SJCRH30 (cell line): Measurements from ENCODE around the gene ZNF384. TPM values are rescaled to one million over a fixed set of nuclear protein-coding genes. Genes with fewer than 3 reads are reported as not detected.
A peak's percentile ranks its signal among the peaks of the same experiment; 100 is the strongest.

ENCODE experiments used
- DNase-seq, 2 experiments: peaks; one replicate each; pipeline ENCODE4 v3.0.0-alpha.2; 2015 to 2020
- H3K27ac ChIP-seq: fragments of 250-450 bp; sonication (Bioruptor Pico); 2 replicates; pipeline ENCODE4 v1.5.1; 2020; ENCODE audit warnings: mild to moderate bottlenecking, moderate library complexity
- H3K27me3 ChIP-seq: fragments of 250-450 bp; sonication (Bioruptor Pico); 2 replicates; pipeline ENCODE4 v1.5.1; 2020; ENCODE audit warnings: mild to moderate bottlenecking, moderate library complexity
- H3K36me3 ChIP-seq: fragments of 250-450 bp; sonication (Bioruptor Pico); 2 replicates; pipeline ENCODE4 v1.5.1; 2020; ENCODE audit warnings: mild to moderate bottlenecking, moderate library complexity
- H3K4me1 ChIP-seq: fragments of 250-450 bp; sonication (Bioruptor Pico); 2 replicates; pipeline ENCODE4 v1.5.1; 2020; ENCODE audit warnings: mild to moderate bottlenecking, moderate library complexity
- H3K4me3 ChIP-seq: fragments of 250-450 bp; sonication (Bioruptor Pico); 2 replicates; pipeline ENCODE4 v1.5.1; 2020; ENCODE audit warnings: mild to moderate bottlenecking, moderate library complexity
- H3K9me3 ChIP-seq: fragments of 250-450 bp; sonication (Bioruptor Pico); replicated peaks from 2 replicates; pipeline ENCODE4 v1.5.1; 2020; ENCODE audit warnings: mild to moderate bottlenecking, moderate library complexity
- total RNA-seq: library from RNA; depleted of rRNA; stranded (reverse); fragments of >200 nt; shearing (Covaris generic); gene quantifications from 2 replicates; pipeline ENCODE4 v1.2.3, GENCODE V29; 2014; rRNA removed

ZNF384 gene
- total RNA-seq, 1 experiment from 2014 or later = 46.5 TPM

GRCh38 chr12:6632026-6632983 is 56.9 kb downstream of the ZNF384 start:
- Histone ChIP-seq H3K4me3 (no peak overlapping the region), H3K27me3 (no peaks in the 10 kb centered on the region), H3K27ac (no peak overlapping the region), H3K4me1 (no peaks in the 10 kb centered on the region; the same call in 1 of the 2 replicates), H3K36me3 (no peaks in the 10 kb centered on the region), H3K9me3 (no peaks in the 10 kb centered on the region)
- peak; percentile 19 to 34 for DNase-seq

GRCh38 chr12:6631549-6631961 is 57.6 kb downstream of the ZNF384 start:
- Histone ChIP-seq H3K27me3 (no peaks in the 10 kb centered on the region), H3K4me3 (no peak overlapping the region), H3K36me3 (no peaks in the 10 kb centered on the region), H3K27ac (no peak overlapping the region), H3K4me1 (no peaks in the 10 kb centered on the region; the same call in 1 of the 2 replicates), H3K9me3 (no peaks in the 10 kb centered on the region)
- no peak for DNase-seq

GRCh38 chr12:6630736-6631135 is 58.4 kb downstream of the ZNF384 start:
- no peaks in the 10 kb centered on the region; the same call in 1 of the 2 replicates for H3K4me1 ChIP-seq
- no peak overlapping the region for H3K4me3 ChIP-seq
- no peaks in the 10 kb centered on the region; the same call in 1 of the 2 replicates for H3K27me3 ChIP-seq
- no peak overlapping the region for H3K27ac ChIP-seq
- peak in 1 of 2 experiments; percentile 36 for DNase-seq
- no peaks in the 10 kb centered on the region for H3K9me3 ChIP-seq
- no peaks in the 10 kb centered on the region for H3K36me3 ChIP-seq

GRCh38 chr12:6627616-6628015 is 61.6 kb downstream of the ZNF384 start:
- no peaks in the 10 kb centered on the region for H3K36me3 ChIP-seq
- no peaks in the 10 kb centered on the region for H3K4me1 ChIP-seq
- no peaks in the 10 kb centered on the region; the same call in 1 of the 2 replicates for H3K27me3 ChIP-seq
- H3K9me3 ChIP-seq = no peaks in the 10 kb centered on the region
- DNase-seq = no peak
- no peak overlapping the region for H3K27ac ChIP-seq
- no peak overlapping the region for H3K4me3 ChIP-seq

GRCh38 chr12:6626654-6627283 is 62.4 kb downstream of the ZNF384 start:
- Histone ChIP-seq H3K4me1 (no peaks in the 10 kb centered on the region), H3K9me3 (no peaks in the 10 kb centered on the region), H3K36me3 (no peaks in the 10 kb centered on the region), H3K27me3 (no peaks in the 10 kb centered on the region; the same call in 1 of the 2 replicates), H3K4me3 (no peak overlapping the region), H3K27ac (no peak overlapping the region)
- DNase-seq = peak in 1 of 2 experiments; percentile 17

GRCh38 chr12:6620885-6621274 is 68.3 kb downstream of the ZNF384 start:
- no peaks in the 10 kb centered on the region; the same call in 1 of the 2 replicates for H3K27me3 ChIP-seq
- H3K27ac ChIP-seq = no peak overlapping the region
- no peaks in the 10 kb centered on the region for H3K9me3 ChIP-seq
- H3K4me1 ChIP-seq = no peaks in the 10 kb centered on the region
- H3K4me3 ChIP-seq = no peak overlapping the region
- no peak for DNase-seq
- H3K36me3 ChIP-seq = no peaks in the 10 kb centered on the region

GRCh38 chr12:6620137-6620884 is 68.9 kb downstream of the ZNF384 start:
- DNase-seq = no peak
- Histone ChIP-seq H3K27ac (no peak overlapping the region), H3K4me1 (no peaks in the 10 kb centered on the region), H3K4me3 (no peak overlapping the region), H3K36me3 (no peaks in the 10 kb centered on the region), H3K9me3 (no peaks in the 10 kb centered on the region), H3K27me3 (no peaks in the 10 kb centered on the region)

GRCh38 chr12:6618483-6619225 is 70.5 kb downstream of the ZNF384 start:
- no peak for DNase-seq
- Histone ChIP-seq H3K4me3 (no peak overlapping the region), H3K27ac (no peak overlapping the region), H3K9me3 (no peaks in the 10 kb centered on the region), H3K36me3 (no peaks in the 10 kb centered on the region), H3K4me1 (peaks cover 2% of the 10 kb centered on the region; the same call in 1 of the 2 replicates), H3K27me3 (no peaks in the 10 kb centered on the region)

Other genes with a start within 250 kb of the ZNF384 start
- gene CD27, start 244.4 kb downstream of the ZNF384 start, total RNA-seq = 0.12 and 0.15 TPM in 2 replicates
- gene TAPBPL, start 237.3 kb downstream of the ZNF384 start, total RNA-seq = 2.2 and 4.9 TPM in 2 replicates
- 7.3 and 8.0 TPM in 2 replicates for gene VAMP1, start 218.7 kb downstream of the ZNF384 start, total RNA-seq
- gene MRPL51, start 196.1 kb downstream of the ZNF384 start, total RNA-seq = 200 and 208 TPM in 2 replicates
- 215 and 218 TPM in 2 replicates for gene NCAPD2, start 195.3 kb downstream of the ZNF384 start, total RNA-seq
- gene GAPDH, start 154.9 kb downstream of the ZNF384 start, total RNA-seq = 4,776 and 4,843 TPM in 2 replicates
- 10.3 and 13.8 TPM in 2 replicates for gene IFFO1, start 133.3 kb downstream of the ZNF384 start, total RNA-seq
- 63.8 and 67.7 TPM in 2 replicates for gene NOP2, start 121.1 kb downstream of the ZNF384 start, total RNA-seq
- 300 and 311 TPM in 2 replicates for gene CHD4, start 82.0 kb downstream of the ZNF384 start, total RNA-seq
- not detected in 2 replicates for gene LPAR5, start 53.4 kb downstream of the ZNF384 start, total RNA-seq
- 0.28 TPM in 1 of 2 replicates, not detected in the other for gene ACRBP, start 41.9 kb downstream of the ZNF384 start, total RNA-seq
- gene ING4, start 26.3 kb downstream of the ZNF384 start, total RNA-seq = 25.1 and 28.7 TPM in 2 replicates
- 0.15 and 0.28 TPM in 2 replicates for gene PIANP, start 11.4 kb upstream of the ZNF384 start, total RNA-seq
- 34.1 and 35.9 TPM in 2 replicates for gene COPS7A, start 34.7 kb upstream of the ZNF384 start, total RNA-seq
- gene MLF2, start 63.8 kb upstream of the ZNF384 start, total RNA-seq = 161 and 175 TPM in 2 replicates
- gene PTMS, start 77.0 kb upstream of the ZNF384 start, total RNA-seq = 84.2 and 89.9 TPM in 2 replicates
- 0.16 TPM in 1 of 2 replicates, not detected in the other for gene LAG3, start 83.1 kb upstream of the ZNF384 start, total RNA-seq
- gene CD4, start 100.2 kb upstream of the ZNF384 start, total RNA-seq = not detected in 2 replicates
- gene GPR162, start 132.4 kb upstream of the ZNF384 start, total RNA-seq = 2.2 and 3.5 TPM in 2 replicates
- gene P3H3, start 139.0 kb upstream of the ZNF384 start, total RNA-seq = 13.7 and 19.3 TPM in 2 replicates
- gene GNB3, start 151.6 kb upstream of the ZNF384 start, total RNA-seq = 2.2 and 3.2 TPM in 2 replicates
- gene CDCA3, start 161.9 kb upstream of the ZNF384 start, total RNA-seq = 96.8 and 104 TPM in 2 replicates
- gene USP5, start 162.8 kb upstream of the ZNF384 start, total RNA-seq = 76.7 and 78.0 TPM in 2 replicates
- gene TPI1, start 178.2 kb upstream of the ZNF384 start, total RNA-seq = 1,296 and 1,386 TPM in 2 replicates
- gene SPSB2, start 183.9 kb upstream of the ZNF384 start, total RNA-seq = 2.6 and 3.7 TPM in 2 replicates
- 3.6 and 3.8 TPM in 2 replicates for gene LRRC23, start 215.4 kb upstream of the ZNF384 start, total RNA-seq
- gene ENO2, start 225.2 kb upstream of the ZNF384 start, total RNA-seq = 1.8 and 2.1 TPM in 2 replicates
- gene ATN1, start 238.6 kb upstream of the ZNF384 start, total RNA-seq = 13.2 and 14.2 TPM in 2 replicates